PC-9 (cell line): ENCODE results near the gene B3GAT3. TPM values are rescaled to one million over a fixed set of nuclear protein-coding genes. Genes with fewer than 3 reads are reported as not detected.

Experiments
- BruUV-seq: library from RNA; stranded (reverse); fragments of 400-500 nt; replicated peaks from 2 replicates; lab custom pipeline; 2021; lab: Mats Ljungman, UMichigan
- CTCF ChIA-PET: fragments of 300-600 bp; sonication (Branson Sonifier 250); formaldehyde crosslinking; loops from one replicate; lab custom pipeline; 2022; ENCODE audit warnings: antibody characterized with exemption; lab: Charles Lee
- POLR2A ChIA-PET: fragments of 300-600 bp; sonication (Branson Sonifier 250); formaldehyde crosslinking; loops from one replicate; lab custom pipeline; 2022; ENCODE audit warnings: antibody characterized with exemption; ENCODE audit not compliant: unreplicated experiment; lab: Charles Lee
- DNase-seq, 2 experiments: peaks; one replicate each; pipeline versions ENCODE4 v3.0.0 to v3.0.0-alpha.2; 2015 to 2022; ENCODE audit warnings: mixed read lengths in 1 of 2
- H2AFZ ChIP-seq: fragments of 200-600 bp; sonication (generic); 2 replicates; pipeline ENCODE4 v1.8.1; 2017; ENCODE audit warnings: antibody characterized with exemption
- H3F3A ChIP-seq: fragments of 200-600 bp; sonication (generic); 2 replicates; pipeline ENCODE4 v1.8.1; 2017; ENCODE audit warnings: antibody characterized with exemption, mild to moderate bottlenecking, low read depth; ENCODE audit not compliant: insufficient read depth
- H3K27ac ChIP-seq: fragments of 200-600 bp; sonication (generic); 2 replicates; pipeline ENCODE4 v1.6.1; 2016; ENCODE audit warnings: mixed run types
- H3K27me3 ChIP-seq: fragments of 200-600 bp; sonication (generic); 2 replicates; pipeline ENCODE4 v1.6.1; 2016; ENCODE audit warnings: low read depth, mixed run types; ENCODE audit not compliant: insufficient read depth
- H3K36me3 ChIP-seq: fragments of 200-600 bp; sonication (generic); 2 replicates; pipeline ENCODE4 v1.6.1; 2016; ENCODE audit warnings: low read depth, mixed run types
- H3K4me1 ChIP-seq: fragments of 200-600 bp; sonication (generic); replicated peaks from 2 replicates; pipeline ENCODE4 v1.6.1; 2016; ENCODE audit warnings: mixed run types; ENCODE audit not compliant: insufficient read depth
- H3K4me2 ChIP-seq: fragments of 200-600 bp; sonication (generic); 2 replicates; pipeline ENCODE4 v1.6.1; 2017; ENCODE audit warnings: mixed run types
- H3K4me3 ChIP-seq: fragments of 200-600 bp; sonication (generic); 2 replicates; pipeline ENCODE4 v1.6.1; 2016; ENCODE audit warnings: mixed run types
- H3K79me2 ChIP-seq: fragments of 200-600 bp; sonication (generic); 2 replicates; pipeline ENCODE4 v1.6.1; 2017; ENCODE audit warnings: low read depth, mixed run types
- H3K9me2 ChIP-seq: fragments of 200-600 bp; sonication (generic); 2 replicates; pipeline ENCODE4 v1.8.1; 2017; ENCODE audit warnings: mild to moderate bottlenecking; ENCODE audit not compliant: insufficient read depth
- H3K9me3 ChIP-seq: fragments of 200-600 bp; sonication (generic); 2 replicates; pipeline ENCODE4 v1.8.1; 2016; ENCODE audit warnings: low read depth; ENCODE audit not compliant: insufficient read depth
- H4K20me1 ChIP-seq: fragments of 200-600 bp; sonication (generic); 2 replicates; pipeline ENCODE4 v1.8.1; 2017; ENCODE audit not compliant: insufficient read depth
- EZH2 ChIP-seq: fragments of 200-600 bp; sonication (generic); IDR thresholded peaks from 2 replicates; pipeline ENCODE4 v1.8.0; 2017; ENCODE audit warnings: antibody characterized with exemption, low read depth
- intact Hi-C: fragments of 100-400 bp; cut with micrococcal nuclease; formaldehyde crosslinking; loops from one replicate; pipeline ENCODE4 v1.10.0; 2022; ENCODE audit not compliant: unreplicated experiment
- total RNA-seq: library from RNA; stranded (reverse); gene quantifications from 2 replicates; pipeline ENCODE4 v1.2.3, GENCODE V29; 2021
- TF ChIP-seq, protein P1 (sequence below): fragments of 200-600 bp; sonication (generic); conservative IDR thresholded peaks from 2 replicates; pipeline ENCODE4 v1.6.1; 2017; ENCODE audit warnings: mixed run types, antibody characterized with exemption, mild to moderate bottlenecking, moderate library complexity

Gene B3GAT3
- total RNA-seq, 1 experiment from 2014 or later = 38.9 TPM

DNA sequence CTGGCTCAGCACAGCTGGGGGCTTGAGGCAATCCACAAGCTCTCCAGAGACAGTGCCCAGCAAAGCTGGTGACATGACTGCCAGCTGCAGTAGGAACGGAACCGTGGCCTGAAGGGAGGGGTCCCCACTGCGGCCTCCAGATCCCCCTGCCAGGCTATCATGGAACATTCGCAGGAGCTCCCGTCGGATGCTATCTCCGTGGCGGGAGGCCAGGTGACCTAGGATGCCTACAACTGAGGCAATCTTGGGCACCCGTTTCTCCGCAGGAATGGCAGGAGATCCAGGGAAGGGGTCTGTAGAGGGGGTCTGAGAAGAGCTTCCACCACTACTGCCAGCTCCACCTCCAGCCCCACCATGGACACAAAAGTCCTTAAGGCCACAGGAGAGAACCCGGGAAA is 27.2 kb upstream of the B3GAT3 start:
- no peaks in the 10 kb centered on the region for H3K9me3 ChIP-seq
- no peak overlapping the region for H3K27ac ChIP-seq
- POLR2A ChIA-PET = interaction anchor here (0.6 kb wide), 1 partner anchor 26 kb away, joined by 3 read pairs; no protein-coding TSS in a partner anchor
- H3K4me1 ChIP-seq = peaks cover 30% of the 10 kb centered on the region
- no peaks in the 10 kb centered on the region for H3K9me2 ChIP-seq
- BruUV-seq = no TSS peak
- H3K36me3 ChIP-seq = peaks cover 6% of the 10 kb centered on the region; the same call in 1 of the 2 replicates
- no peaks in the 10 kb centered on the region for H3K27me3 ChIP-seq
- H3K4me3 ChIP-seq = no peak overlapping the region
- intact Hi-C loops = loop anchor here (5.0 kb wide), 1 partner anchor 37 kb away; the partner anchor contains the start of genes EML3 and ROM1
- CTCF ChIA-PET = no interaction called here
- H3K4me2 ChIP-seq = no peak overlapping the region
- peaks cover under 1% of the 10 kb centered on the region; the same call in 1 of the 2 replicates for H4K20me1 ChIP-seq
- no peak for TF ChIP-seq EZH2
- TF ChIP-seq, protein P1, sequence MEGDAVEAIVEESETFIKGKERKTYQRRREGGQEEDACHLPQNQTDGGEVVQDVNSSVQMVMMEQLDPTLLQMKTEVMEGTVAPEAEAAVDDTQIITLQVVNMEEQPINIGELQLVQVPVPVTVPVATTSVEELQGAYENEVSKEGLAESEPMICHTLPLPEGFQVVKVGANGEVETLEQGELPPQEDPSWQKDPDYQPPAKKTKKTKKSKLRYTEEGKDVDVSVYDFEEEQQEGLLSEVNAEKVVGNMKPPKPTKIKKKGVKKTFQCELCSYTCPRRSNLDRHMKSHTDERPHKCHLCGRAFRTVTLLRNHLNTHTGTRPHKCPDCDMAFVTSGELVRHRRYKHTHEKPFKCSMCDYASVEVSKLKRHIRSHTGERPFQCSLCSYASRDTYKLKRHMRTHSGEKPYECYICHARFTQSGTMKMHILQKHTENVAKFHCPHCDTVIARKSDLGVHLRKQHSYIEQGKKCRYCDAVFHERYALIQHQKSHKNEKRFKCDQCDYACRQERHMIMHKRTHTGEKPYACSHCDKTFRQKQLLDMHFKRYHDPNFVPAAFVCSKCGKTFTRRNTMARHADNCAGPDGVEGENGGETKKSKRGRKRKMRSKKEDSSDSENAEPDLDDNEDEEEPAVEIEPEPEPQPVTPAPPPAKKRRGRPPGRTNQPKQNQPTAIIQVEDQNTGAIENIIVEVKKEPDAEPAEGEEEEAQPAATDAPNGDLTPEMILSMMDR = no peak
- H3F3A ChIP-seq = peaks cover 23% of the 10 kb centered on the region
- peaks cover 53% of the 10 kb centered on the region for H3K79me2 ChIP-seq
- DNase-seq = no peak
- H2AFZ ChIP-seq = no peak overlapping the region

DNA sequence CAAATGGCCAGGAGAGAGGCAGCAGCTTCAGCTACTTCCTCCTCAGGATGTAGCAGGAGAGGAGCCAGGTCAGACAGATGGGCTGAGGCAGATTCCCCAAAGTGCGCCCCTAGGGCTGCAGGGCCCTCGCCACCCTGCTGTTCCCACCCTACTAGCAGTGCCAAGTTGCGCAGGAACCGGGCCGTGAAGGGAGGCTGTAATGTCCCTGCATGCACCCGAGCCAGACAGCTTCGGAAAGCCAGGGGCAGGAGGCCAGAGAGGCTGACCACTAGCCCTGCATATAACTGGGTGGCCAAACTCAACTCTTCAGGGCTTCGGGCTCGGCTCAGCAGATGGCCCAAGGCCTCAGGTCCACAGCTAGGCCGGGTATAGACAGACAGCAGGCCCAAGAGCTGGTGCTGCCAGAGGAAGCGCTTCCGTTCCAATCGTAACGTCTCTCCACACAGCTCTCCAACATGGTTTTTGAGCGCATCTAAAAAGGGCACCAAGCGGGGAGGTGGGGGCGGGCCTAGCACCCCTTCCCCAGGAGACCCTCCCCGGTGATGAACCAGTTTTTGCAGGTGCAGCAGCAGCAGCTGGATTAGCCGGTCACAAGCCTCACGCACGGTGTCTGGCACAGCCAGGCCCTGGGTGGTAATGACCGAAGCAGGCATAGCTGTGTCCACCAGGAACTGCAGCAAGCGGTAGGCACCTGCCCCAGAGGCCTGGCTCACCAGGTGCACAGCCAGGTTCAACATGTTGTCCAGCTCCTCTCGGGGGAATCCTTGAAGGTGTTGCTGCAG is 26.6 kb upstream of the B3GAT3 start:
- POLR2A ChIA-PET = no interaction called here
- peaks cover 5% of the 10 kb centered on the region; the same call in 1 of the 2 replicates for H4K20me1 ChIP-seq
- H3K27ac ChIP-seq = no peak overlapping the region
- CTCF ChIA-PET = no interaction called here
- H3K9me3 ChIP-seq = no peaks in the 10 kb centered on the region
- no peak for TF ChIP-seq EZH2
- TF ChIP-seq, protein P1 = no peak
- H3K79me2 ChIP-seq = peaks cover 59% of the 10 kb centered on the region
- H3K9me2 ChIP-seq = no peaks in the 10 kb centered on the region
- BruUV-seq = no TSS peak
- peaks cover 22% of the 10 kb centered on the region for H3F3A ChIP-seq
- H3K27me3 ChIP-seq = no peaks in the 10 kb centered on the region
- no peak overlapping the region for H3K4me3 ChIP-seq
- peaks cover 12% of the 10 kb centered on the region for H3K36me3 ChIP-seq
- H3K4me2 ChIP-seq = no peak overlapping the region
- peaks cover 27% of the 10 kb centered on the region for H3K4me1 ChIP-seq
- intact Hi-C loops = loop anchor here (5.0 kb wide), 1 partner anchor 36 kb away; the partner anchor contains the start of genes EML3 and ROM1
- DNase-seq = no peak
- H2AFZ ChIP-seq = no peak overlapping the region

DNA sequence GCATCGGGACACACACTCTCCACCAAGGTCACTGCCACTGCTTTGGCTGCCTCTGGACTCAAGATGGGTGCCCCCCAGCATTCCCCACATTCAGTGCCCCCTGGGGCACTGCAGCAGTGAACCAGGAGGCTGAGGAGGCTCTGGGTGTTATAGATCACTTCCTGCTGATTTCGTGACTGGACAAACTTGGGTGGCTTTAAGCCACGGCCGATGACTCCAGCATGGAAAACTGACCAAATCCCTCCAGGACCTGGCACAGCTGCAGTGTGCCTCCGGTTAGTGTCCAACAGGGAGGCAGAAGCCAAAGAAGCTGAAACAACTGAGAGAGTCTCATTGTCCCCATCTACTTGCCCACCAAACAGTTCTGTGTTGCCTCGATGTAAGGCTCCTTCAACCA is 25.8 kb upstream of the B3GAT3 start:
- no TSS peak for BruUV-seq
- TF ChIP-seq, protein P1 = no peak
- TF ChIP-seq EZH2 = no peak
- Histone ChIP-seq H3K27ac (no peak overlapping the region), H3K79me2 (peaks cover 61% of the 10 kb centered on the region), H3F3A (peaks cover 26% of the 10 kb centered on the region), H3K4me2 (no peak overlapping the region), H2AFZ (no peak overlapping the region), H4K20me1 (peaks cover 5% of the 10 kb centered on the region; the same call in 1 of the 2 replicates), H3K9me3 (no peaks in the 10 kb centered on the region), H3K36me3 (peaks cover 20% of the 10 kb centered on the region), H3K9me2 (no peaks in the 10 kb centered on the region), H3K4me3 (no peak overlapping the region), H3K4me1 (peaks cover 27% of the 10 kb centered on the region), H3K27me3 (no peaks in the 10 kb centered on the region)
- CTCF ChIA-PET = no interaction called here
- intact Hi-C loops = loop anchor here (5.0 kb wide), 1 partner anchor 35 kb away; the partner anchor contains the start of genes EML3 and ROM1
- no peak for DNase-seq
- POLR2A ChIA-PET = no interaction called here
